Hematopoietic multipotent progenitor cell treated with erythropoietin and hydrocortisone succinate and interleukin-3 and kit ligand, for 4 days (in vitro differentiated cells): ENCODE measurements around the gene AP3M1.

Experiments used
- DNase-seq: peaks from one replicate; pipeline ENCODE4 v3.0.0-alpha.2; 2015

The AP3M1 gene

DNA sequence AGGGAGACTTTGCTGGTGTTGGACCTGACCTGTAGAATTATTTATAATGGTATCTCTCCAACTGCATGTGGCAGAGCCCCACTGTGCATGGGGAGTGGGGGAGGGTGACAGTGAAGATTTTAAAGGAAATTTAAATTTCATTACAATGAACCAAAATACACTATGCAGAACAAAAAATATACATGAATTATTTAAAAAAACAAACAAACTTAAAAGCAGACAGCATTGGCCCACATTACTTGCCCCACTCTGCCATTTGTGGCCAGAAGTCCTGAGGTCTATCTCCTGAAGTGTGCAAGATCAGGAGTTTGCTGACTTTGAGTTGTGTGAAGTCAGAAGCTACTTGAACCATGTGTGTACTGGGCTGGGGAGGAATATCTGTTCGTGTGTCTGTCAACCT is 40.5 kb downstream of the AP3M1 start:
- DNase-seq: no peak

DNA sequence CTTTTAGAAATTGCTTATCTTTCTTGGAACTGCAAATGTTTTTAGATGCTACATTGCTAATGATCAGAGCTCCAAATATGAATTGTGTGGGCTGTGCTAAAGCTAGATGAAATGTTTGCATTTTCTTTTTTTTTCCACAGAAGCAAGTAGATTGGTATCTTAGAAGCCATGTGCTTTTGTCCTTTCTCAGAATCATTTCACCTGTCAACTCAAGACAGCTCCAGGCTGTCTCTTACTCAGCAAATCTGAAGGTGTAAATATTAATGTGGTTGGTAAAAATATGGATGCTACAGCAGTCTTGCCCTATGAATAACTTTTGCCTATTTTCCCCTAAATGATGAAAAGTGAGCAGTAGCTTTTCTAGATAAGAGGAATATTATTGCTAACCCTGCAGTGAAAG is 41.2 kb downstream of the AP3M1 start:
- no peak for DNase-seq

DNA sequence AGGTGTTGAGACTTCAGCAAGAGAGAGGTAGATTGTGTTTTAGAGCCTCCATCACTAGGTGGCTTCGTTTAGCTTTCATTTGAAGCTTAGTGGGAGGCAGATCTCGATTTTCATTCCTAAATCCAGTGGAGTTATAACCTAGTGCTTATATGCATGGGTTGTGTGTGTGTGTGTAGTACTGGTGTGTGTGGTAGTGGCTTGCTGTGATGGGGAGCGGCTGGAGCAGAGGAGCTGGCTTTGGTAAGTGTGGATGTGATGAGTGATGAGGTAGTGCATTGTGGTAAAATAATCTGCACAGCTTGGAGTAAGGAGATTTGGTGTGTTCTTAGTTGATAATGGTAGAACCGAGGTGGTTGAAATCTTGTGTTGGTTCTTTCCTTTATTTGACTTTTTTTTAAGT is 43.2 kb downstream of the AP3M1 start:
- no peak for DNase-seq

DNA sequence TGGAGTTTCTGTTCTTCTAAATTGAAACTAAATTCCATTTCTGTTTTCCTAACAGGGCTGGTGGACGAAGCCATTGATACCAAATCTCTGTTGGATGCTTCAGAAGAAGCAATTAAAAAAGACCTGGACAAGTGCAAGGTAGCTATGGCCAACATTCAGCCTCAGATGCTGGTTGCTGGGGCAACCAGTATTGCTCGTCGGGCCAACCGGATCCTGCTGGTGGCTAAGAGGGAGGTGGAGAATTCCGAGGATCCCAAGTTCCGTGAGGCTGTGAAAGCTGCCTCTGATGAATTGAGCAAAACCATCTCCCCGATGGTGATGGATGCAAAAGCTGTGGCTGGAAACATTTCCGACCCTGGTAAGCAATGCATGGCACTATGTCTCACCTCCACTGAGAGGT is 45.6 kb downstream of the AP3M1 start:
- no peak for DNase-seq

DNA sequence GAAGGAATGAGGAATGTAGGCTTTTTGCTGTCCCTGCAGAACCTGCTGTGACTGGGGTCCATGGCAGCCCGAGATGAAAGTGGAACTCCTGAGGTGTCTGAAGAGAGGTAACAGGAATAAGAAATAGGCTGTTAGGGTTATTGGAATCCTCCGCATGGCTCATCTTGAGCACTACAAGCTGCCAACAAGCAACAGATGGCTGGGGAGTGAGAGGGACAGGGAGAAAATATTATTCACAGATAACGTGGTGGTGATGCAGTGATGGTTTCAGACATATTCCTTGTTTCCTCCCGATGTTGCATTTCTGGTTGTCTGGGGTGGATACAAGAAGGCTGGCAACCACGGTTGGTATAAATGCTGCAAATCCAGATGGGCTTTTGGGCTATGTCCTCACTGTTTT is 46.1 kb downstream of the AP3M1 start:
- DNase-seq: no peak

DNA sequence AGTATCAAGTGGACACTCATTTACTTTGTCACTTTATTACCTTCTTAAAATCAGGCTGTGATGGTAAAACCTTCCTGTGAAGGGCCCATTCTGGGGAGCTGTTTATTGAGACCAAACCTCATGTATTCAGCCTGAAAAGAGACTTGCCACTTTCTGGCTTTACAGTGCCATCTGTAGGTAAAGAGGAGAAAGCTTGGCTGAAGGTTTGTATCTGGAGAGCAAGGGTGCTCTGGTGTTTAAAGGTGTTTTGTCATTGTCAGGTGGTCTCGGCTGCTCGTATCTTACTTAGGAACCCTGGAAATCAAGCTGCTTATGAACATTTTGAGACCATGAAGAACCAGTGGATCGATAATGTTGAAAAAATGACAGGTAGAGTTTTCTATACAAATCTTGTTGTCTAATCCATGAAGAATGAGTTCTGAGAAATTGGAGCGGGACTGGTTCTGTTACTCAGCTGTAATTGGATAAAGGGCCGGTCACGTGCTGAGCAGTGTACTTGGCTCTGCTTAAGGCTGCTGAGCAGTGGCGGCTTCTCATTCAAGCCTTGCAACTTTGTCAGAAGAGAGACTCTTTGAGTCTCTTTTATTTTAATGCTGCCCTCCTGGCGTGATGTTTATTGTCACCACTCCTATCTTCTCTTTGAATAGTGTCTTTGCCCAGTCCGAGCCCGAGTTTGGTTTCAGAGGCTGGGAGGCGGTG is 46.9 kb downstream of the AP3M1 start:
- DNase-seq: peak; percentile 65

DNA sequence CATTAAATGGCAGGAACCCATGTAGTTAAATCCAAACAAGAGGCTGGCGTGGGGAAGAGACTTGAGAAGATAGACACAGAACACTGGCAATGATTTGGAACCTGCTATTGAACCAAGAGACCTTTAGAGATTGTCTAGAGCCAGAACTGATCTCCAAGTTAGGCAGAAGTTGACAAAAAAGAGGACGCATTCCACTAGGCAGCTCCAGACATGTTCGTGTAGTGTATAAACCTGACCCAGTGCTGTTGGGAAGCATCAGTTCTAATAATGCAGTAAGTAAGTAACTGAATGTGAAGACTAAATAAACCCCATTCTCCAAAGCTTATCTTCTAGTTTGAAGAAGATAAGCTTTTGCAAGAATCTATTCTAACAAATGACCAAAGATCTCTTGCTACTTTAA is 50.8 kb downstream of the AP3M1 start:
- DNase-seq: no peak

DNA sequence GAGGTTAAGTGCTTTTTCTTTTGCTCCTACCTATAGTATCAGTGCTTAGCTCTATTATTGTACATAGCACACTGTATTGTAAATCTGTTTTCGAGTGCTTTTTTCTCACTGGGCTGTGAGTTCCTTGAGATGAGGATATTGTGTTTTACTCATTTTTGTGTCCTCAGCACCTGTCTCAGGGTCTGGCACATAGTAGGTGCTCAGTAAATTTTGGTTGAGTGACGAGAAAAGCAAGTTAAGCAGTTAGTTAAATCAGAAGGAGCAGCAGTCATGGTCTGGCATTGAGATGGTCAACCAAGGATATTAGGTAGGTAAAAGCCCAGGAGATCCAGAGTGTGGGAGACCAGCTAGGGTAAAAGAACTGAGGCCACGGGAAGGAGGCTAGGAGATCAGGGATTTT is 51.2 kb downstream of the AP3M1 start:
- DNase-seq: no peak

DNA sequence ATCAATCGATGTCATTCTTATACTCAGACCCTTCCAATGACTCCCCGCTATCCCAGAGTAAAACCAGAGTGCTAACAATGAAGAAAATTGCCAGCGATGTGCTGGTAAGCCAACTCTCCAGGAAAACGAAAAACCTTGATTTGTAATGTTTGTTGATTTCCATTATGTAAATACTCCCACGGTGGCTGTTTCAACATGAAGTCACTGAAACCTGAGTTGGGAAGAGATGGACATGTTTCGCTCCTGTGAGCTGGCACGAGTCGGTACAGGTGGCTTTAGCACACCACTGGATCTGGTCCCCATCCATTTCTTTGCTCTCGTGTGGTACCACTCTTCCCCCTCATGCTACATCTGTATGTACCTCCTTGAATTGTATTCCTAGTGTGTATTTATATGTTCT is 52.9 kb downstream of the AP3M1 start:
- DNase-seq: no peak

DNA sequence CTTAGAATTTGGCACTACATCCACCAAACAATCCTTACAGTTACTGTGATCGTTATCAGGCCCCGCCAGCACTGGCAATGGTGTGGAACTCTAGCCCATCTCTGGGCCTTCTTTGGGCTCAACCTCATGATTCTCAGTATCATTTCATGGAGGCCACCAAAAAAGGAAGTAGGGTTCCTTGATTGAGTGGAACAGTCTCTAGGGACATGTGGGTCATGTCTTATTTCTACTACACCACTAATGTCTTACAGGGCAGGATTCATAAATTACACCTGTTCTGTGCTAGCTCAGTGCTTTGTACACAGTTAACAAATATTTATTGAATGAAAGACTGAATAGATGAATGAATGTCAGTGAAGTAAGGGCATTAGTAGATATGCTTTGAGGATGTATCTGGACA is 53.9 kb downstream of the AP3M1 start:
- peak; percentile 17 for DNase-seq

DNA sequence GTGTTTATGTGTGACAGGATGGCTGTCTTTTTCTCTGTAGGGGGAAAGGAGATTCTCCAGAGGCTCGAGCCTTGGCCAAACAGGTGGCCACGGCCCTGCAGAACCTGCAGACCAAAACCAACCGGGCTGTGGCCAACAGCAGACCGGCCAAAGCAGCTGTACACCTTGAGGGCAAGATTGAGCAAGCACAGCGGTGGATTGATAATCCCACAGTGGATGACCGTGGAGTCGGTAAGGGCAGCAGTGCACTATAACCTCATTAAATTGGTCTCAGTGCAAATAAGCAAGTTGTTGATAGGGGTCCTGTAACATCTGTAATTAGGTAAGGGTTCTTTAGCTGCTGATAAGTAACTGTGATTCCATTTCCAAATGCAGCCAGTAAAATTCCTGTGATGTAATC is 56.4 kb downstream of the AP3M1 start:
- no peak for DNase-seq

DNA sequence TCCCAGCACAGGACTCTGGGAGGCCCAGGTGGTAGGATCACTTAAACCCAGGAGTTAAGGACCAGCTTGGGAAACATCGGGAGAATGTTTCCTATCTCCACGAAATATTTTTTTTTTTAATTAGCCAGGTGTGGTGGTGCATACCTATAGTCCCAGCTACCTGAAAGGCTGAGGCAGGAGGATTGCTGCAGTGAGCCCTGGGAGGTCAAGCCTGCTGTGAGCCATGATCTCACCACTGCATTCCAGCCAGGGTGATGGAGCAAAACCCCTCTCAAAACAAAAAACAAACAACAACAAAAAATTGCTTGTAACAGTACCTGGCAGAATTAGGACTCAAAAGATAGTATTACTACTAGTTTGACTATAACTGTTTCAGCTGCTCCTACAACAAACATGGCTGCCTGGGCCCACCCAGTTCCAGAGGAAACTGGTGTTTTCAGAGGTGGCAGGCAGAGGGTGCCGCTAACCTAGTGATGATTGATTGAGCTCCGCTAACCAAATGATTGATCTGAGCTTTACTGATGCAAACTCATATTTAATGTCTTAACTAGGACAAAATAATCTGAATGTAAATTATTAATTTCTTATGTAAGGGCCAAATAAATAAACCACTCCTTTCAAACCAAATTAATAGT is 57.0 kb downstream of the AP3M1 start:
- DNase-seq: no peak

DNA sequence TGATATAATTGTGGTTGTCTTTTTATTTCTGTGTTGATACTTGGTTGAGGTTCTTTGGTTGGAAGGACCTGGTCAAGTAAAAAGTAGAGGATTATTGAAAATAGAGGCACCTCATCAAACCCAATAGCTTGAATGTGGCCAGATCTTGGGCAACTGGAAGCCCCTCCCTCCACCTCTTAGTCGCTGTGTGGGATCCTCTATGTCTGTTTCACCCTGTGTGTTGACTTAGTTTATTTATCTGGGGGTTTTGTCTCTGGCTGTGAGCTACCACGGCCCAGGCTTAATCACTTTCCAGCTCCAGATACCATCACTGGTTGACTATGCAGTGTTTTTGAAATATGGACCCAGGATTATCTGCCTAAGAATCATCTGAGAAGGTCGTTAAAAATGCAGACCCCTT is 58.3 kb downstream of the AP3M1 start:
- no peak for DNase-seq

DNA sequence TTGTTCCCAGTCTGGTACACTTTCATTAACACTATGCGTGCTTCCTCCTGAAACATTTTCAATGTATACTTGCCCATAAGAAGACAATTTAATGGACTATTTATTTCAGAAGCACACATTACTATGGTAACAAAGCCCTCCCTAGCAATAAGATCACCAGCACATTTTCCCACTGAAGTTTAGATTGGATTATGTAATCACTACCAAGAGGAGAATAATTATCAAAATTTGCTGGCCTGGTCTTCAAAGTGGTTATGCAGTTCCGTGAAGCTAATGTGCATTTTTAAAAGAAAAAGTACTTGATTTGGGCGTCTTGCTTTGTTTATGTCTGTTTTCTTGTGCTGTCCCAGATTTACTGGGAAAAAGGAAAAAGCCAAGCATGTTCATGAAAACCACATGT is 61.9 kb downstream of the AP3M1 start:
- no peak for DNase-seq

DNA sequence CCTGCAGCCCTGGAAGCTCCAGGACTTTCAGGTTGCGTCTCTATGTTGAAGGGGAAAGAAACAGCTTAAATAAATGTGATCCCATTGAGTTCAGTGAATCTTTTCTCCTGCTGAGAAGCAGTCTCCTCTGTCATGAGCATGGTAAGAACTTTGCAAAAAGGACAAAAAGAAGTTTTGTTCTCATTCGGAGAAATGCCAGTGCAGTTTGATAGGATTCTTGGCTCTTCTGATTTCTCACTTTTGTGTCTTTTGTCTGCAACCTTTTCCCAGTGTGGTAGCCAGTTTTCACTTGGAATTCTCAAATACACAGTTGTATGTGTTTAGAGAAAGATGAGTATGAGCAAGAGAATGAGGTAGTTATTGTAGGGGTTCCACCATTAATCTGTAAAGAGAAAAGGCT is 64.3 kb downstream of the AP3M1 start:
- DNase-seq: no peak

DNA sequence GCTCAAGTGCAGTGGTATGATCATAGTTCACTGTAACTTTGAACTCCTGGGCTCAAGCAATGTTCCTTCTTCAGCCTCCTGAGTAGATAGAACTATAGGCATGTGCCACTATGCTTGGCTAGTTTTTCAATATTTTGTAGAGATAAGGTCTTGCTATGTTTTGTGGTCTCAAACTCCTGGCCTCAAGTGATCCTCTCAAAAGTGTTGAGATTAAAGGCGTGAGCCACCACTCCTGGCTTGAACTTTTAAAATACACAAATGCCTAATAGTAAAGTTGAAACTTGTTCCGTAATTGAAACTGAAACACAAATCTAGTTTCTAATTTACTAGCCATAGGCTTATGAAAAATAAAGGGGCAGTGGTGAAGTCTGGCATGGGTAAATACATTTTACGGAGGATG is 65.7 kb downstream of the AP3M1 start:
- no peak for DNase-seq

DNA sequence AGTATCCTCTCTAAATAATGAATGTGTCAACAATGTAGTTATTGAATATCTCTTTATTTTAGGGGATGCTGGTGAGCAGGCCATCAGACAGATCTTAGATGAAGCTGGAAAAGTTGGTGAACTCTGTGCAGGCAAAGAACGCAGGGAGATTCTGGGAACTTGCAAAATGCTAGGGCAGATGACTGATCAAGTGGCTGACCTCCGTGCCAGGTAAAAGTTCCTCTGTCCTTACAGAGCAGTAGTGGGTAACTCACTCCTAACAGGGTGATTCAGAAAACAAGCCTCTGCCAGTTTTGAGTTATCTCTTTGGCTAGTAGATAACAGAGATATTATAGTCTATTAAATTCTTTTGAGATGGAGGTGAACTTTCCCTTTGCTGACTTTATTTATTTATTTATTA is 67.3 kb downstream of the AP3M1 start:
- no peak for DNase-seq

DNA sequence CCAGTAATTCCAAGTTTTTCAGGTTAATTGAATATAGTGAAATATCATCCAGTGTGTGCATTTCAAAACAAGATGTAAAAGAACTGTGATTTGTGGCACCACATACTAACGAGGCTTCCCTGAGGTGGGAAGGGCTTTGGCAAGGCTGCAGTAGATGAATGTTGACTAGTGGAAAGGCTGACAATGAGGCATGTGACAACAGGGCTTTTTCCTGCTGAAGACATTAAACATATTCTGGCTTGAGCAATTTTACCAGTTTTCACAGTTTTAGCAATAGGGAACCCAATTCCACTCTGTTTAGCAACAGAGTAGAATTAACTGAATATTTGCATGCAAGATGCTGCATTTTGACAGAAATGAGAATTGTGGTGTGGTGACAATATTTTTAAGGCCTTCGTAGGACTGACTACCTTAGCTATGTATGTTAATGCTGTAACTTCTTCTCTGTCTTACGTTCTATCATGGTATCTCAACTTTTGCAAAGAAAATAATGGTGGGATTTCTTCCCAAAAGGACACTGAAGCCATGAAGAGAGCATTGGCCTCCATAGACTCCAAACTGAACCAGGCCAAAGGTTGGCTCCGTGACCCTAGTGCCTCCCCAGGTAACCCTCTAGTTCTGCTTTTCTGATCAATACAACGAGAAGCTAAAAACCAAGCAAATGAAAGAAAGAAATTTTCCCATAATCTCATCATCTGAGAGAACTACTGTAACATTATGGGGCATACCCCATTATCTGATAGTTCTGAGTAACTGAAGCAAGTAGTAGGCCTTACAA is 68.5 kb downstream of the AP3M1 start:
- no peak for DNase-seq

DNA sequence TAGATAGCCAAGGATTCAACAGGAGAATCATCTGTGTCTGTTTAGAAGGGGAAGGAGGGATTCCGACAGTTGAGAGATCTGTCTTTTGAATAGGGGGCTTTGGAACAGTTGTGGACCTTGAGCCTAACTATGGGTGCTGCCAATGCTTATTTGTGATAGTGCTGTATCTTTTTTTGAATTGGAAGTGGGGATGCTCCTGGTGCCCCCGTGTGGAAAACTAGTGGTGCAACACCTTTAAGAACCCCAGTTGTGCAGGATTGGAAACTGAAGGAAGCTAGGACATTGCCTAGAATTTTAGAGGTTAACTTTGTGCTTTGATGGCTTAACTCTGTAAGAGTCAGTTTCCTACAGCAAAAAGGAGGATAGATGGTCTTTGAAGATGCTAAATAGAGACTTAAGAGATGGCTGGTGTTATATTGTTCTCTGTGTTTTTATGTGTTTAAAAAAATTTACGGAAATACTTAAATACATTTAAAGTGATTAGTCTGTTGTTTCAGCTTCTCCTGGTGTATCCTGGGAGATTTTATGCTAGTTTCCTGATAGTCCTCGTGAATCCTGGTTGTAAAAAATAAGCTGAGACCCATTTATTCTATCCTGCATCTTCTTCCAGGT is 69.3 kb downstream of the AP3M1 start:
- DNase-seq: peak; percentile 82

DNA sequence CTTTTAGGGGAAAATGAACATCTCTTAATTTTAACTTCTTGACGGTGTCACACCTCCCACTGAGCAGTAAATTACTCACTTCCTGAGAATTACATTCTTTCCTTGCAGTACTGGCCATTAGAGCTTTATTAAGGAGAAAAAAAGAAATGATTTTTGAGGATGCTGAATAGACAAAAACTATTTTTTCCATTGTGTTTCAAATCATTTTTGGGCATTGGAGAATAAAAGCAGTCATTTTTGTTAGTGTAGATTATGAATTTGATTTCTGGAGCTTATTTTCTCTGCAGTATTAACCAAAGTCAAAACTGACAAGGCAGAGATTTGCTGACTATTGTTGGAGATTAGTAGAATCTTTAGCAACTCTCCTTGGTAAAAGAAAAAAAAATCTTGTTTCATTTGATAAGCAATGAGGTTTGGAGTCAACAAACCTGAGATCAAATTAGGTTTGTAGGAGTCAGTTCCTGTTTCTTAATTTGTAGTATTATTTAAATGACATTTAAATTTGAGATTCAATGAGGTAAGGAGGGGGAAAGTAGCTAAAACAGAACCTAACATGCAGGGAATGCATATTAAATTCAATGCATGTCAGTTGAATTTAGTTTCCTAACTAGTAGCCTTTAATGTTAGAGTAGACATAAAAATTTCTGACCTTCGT is 70.6 kb downstream of the AP3M1 start:
- no peak for DNase-seq

DNA sequence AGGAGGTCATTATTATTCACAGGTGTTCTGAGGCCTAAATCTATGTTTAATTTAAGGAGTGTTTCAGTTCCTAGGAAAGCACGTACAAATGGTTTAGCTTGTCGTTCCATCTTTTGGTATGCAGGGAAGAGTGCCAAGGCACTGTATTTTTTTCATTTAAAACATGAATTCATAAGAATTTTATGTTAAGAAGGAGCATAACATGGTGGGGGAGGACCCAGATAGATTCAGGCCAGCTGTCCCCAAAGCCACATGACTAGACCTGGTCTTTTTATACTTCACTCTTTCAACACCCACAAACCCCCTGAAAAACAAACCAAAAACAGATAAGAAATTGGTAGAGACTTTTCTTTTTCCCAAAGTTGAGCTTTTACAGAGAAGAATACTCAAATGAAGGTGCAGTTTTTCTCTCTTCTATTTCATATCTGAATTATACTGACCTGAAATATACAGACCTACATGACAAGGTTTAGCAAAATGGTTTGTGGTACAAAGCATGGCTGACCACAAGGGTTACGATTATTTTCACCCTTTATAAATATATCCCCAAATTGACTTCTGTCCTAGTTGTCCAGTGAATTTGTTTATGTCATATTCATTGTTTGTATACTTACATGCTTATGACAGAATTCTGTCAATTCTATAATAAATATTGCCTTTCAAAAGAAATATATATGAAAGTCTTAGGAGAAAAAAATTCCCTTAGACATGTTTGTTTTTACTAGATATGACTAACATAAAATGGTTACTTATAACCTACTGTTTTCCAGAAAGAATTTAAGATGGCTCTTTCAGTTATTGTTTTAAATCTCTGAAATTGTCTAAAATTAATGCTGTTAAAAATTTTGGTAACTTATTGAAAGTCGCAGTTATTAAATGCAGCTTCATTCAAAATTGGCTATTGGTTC is 71.3 kb downstream of the AP3M1 start:
- no peak for DNase-seq

DNA sequence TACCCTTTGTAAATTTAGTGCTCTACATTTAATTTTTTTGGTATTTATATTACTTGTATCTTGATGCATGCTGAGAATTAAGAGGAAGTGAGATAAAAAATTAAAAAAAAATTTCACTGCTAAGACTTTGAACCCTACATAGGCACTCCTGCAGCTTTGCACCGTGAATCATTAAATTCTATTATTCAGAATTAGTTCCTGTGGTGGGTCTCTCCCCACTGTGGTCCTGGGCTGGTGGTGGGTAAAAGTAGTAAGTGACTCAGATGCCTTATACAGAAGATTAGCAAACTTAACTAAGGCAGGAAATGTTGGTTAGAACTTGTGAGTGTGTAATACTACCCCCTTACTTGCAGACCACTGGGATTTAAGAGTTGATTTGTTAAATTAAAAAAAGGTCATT is 72.6 kb downstream of the AP3M1 start:
- DNase-seq: peak; percentile 65
